ENCODE results near the gene RAB36.

Gene RAB36

GRCh38 chr22:23144932-23145877 is at the start of gene RAB36:
Gene RAB36, plus strand, starts transcription at chr22:23145477. Its CDS starts 1,140 bp downstream, at chr22:23146617.
- H3K4me3 ChIP-seq (ENCODE audit: low read depth, low read length), result peak within 1 kb of the TSS; percentile 55
- in situ Hi-C loops (cut with HindIII; ENCODE audit: low sequenced_read_pairs), result no loop called here
- DNase-seq (ENCODE audit: low read depth), result peak; percentile 94
- no peak for TF ChIP-seq CTCF (IDR thresholded peaks at IDR 0.05; ENCODE audit: low read depth, low read length, missing control alignments)

- H3K4me3 ChIP-seq (ENCODE audit: low read depth, low read length), result no peak overlapping the region
- DNase-seq (ENCODE audit: low read depth), result no peak
- in situ Hi-C loops (cut with HindIII; ENCODE audit: low sequenced_read_pairs), result no loop called here
- no peak for TF ChIP-seq CTCF (IDR thresholded peaks at IDR 0.05; ENCODE audit: low read depth, low read length, missing control alignments)
Measured at GRCh38 chr22:23095733-23096342, 49.4 kb upstream of the RAB36 start.

- no peak overlapping the region for H3K4me3 ChIP-seq (ENCODE audit: low read depth, low read length)
- in situ Hi-C loops (cut with HindIII; ENCODE audit: low sequenced_read_pairs), result no loop called here
- DNase-seq (ENCODE audit: low read depth), result no peak
- no peak for TF ChIP-seq CTCF (IDR thresholded peaks at IDR 0.05; ENCODE audit: low read depth, low read length, missing control alignments)
Measured at GRCh38 chr22:23097412-23098229, 47.7 kb upstream of the RAB36 start.

- DNase-seq (ENCODE audit: low read depth), result no peak
- in situ Hi-C loops (cut with HindIII; ENCODE audit: low sequenced_read_pairs), result no loop called here
- no peak overlapping the region for H3K4me3 ChIP-seq (ENCODE audit: low read depth, low read length)
- TF ChIP-seq CTCF (IDR thresholded peaks at IDR 0.05; ENCODE audit: low read depth, low read length, missing control alignments), result no peak
Measured at GRCh38 chr22:23098230-23098705, 47.0 kb upstream of the RAB36 start.

- DNase-seq (ENCODE audit: low read depth), result no peak
- in situ Hi-C loops (cut with HindIII; ENCODE audit: low sequenced_read_pairs), result no loop called here
- H3K4me3 ChIP-seq (ENCODE audit: low read depth, low read length), result no peak overlapping the region
- TF ChIP-seq CTCF (IDR thresholded peaks at IDR 0.05; ENCODE audit: low read depth, low read length, missing control alignments), result no peak
Measured at GRCh38 chr22:23098718-23099530, 46.4 kb upstream of the RAB36 start.
